B cell (primary cell): ENCODE results near the gene RPL7L1. TPM values are rescaled to one million over a fixed set of nuclear protein-coding genes. Genes with fewer than 3 reads are reported as not detected.

ENCODE experiments used
- ATAC-seq: fragments of 200-7000 bp; cut with Tn5 transposase; one replicate; pipeline ENCODE4 v1.10.0; 2021; ENCODE audit warnings: low read depth, mild to moderate bottlenecking, moderate number of reproducible peaks, moderate library complexity
- CTCF ChIA-PET: fragments of 350-600 bp; sonication (Branson Sonifier 250); formaldehyde crosslinking; loops from one replicate; lab custom pipeline; 2021; ENCODE audit warnings: antibody characterized with exemption, inconsistent platforms; lab: Charles Lee
- POLR2A ChIA-PET: fragments of 350-600 bp; sonication (Branson Sonifier 250); formaldehyde crosslinking; loops from one replicate; lab custom pipeline; 2021; ENCODE audit warnings: antibody characterized with exemption; lab: Charles Lee
- DNase-seq: peaks from one replicate; pipeline ENCODE4 v3.0.0; 2013
- H2AFZ ChIP-seq: 2 replicates; pipeline ENCODE4 v1.6.1; 2012; ENCODE audit warnings: mild to moderate bottlenecking, low read depth, low read length; ENCODE audit not compliant: insufficient read depth, poor library complexity, severe bottlenecking
- H3K27ac ChIP-seq, 2 donors: 1 replicate in 1 of 2; 2 replicates in 1 of 2; pipeline ENCODE4 v1.5.1; 2012 to 2013; ENCODE audit warnings: low read length in 2 of 2, mild to moderate bottlenecking in 2 of 2, moderate library complexity in 1 of 2
- H3K27me3 ChIP-seq, 4 experiments: fragments of 200-600 bp in 1 of 4; sonication (generic) in 1 of 4; replicated peaks in 1 of 4; 1 replicate in 2 of 4; 2 replicates in 2 of 4; pipeline versions ENCODE4 v1.6.1 to v1.7.0; 2013 to 2016; ENCODE audit warnings: low read length in 3 of 4, mild to moderate bottlenecking in 2 of 4, mixed read lengths in 1 of 4, moderate library complexity in 1 of 4; ENCODE audit not compliant: insufficient read depth in 4 of 4, control insufficient read depth in 3 of 4; ENCODE audit errors: control extremely low read depth in 1 of 4
- H3K36me3 ChIP-seq, 2 experiments: replicated peaks in 1 of 2; 1 replicate in 1 of 2; 2 replicates in 1 of 2; pipeline versions ENCODE4 v1.6.1 to v1.7.1; 2013; ENCODE audit warnings: low read length in 1 of 2; ENCODE audit not compliant: insufficient read depth in 2 of 2, control insufficient read depth in 1 of 2; ENCODE audit errors: control extremely low read depth in 1 of 2, extremely low read depth in 1 of 2
- H3K4me1 ChIP-seq, 2 donors: fragments of 200-600 bp in 1 of 2; sonication (generic) in 1 of 2; 1 replicate in 1 of 2; 2 replicates in 1 of 2; pipeline versions ENCODE4 v1.5.1 to v1.6.1; 2013 to 2017; ENCODE audit warnings: low read length in 2 of 2; ENCODE audit not compliant: control insufficient read depth in 2 of 2, insufficient read depth in 2 of 2
- H3K4me2 ChIP-seq: replicated peaks from 2 replicates; pipeline ENCODE3; 2012; ENCODE audit warnings: mild to moderate bottlenecking, low read depth, low read length; ENCODE audit not compliant: poor library complexity, severe bottlenecking
- H3K4me3 ChIP-seq, 5 experiments: fragments of 200-600 bp in 1 of 5; sonication (generic) in 1 of 5; 1 replicate in 3 of 5; 2 replicates in 2 of 5; pipeline versions ENCODE4 v1.5.1 to v1.7.0; 2011 to 2016; ENCODE audit warnings: low read length in 4 of 5, mild to moderate bottlenecking in 4 of 5, low read depth in 2 of 5, control low read depth in 1 of 5, moderate library complexity in 1 of 5; ENCODE audit not compliant: insufficient read depth in 1 of 5; ENCODE audit errors: control extremely low read depth in 1 of 5, extremely low read depth in 1 of 5
- H3K79me2 ChIP-seq: fragments of 200-600 bp; sonication (generic); one replicate; pipeline ENCODE4 v1.6.0; 2016; ENCODE audit warnings: low read length; ENCODE audit not compliant: control insufficient read depth, insufficient read depth
- H3K9ac ChIP-seq: fragments of 200-600 bp; sonication (generic); 2 replicates; pipeline ENCODE4 v1.6.1; 2017; ENCODE audit warnings: mild to moderate bottlenecking, low read length, moderate library complexity
- H3K9me3 ChIP-seq, 3 donors: one replicate each; pipeline versions ENCODE4 v1.6.1 to v1.7.1; 2013; ENCODE audit warnings: low read length in 2 of 3; ENCODE audit not compliant: control insufficient read depth in 2 of 3, insufficient read depth in 1 of 3; ENCODE audit errors: control extremely low read depth in 1 of 3
- H4K20me1 ChIP-seq: 2 replicates; pipeline ENCODE4 v1.6.0; 2012; ENCODE audit warnings: mild to moderate bottlenecking, low read length; ENCODE audit not compliant: insufficient read depth, control insufficient read depth, poor library complexity, severe bottlenecking
- H3K27ac Mint-ChIP-seq: one replicate; pipeline ENCODE4 v1.8.0; 2021; ENCODE audit warnings: mixed read lengths
- H3K27me3 Mint-ChIP-seq: one replicate; pipeline ENCODE4 v1.8.0; 2021; ENCODE audit warnings: mixed read lengths
- H3K4me1 Mint-ChIP-seq: one replicate; pipeline ENCODE4 v1.8.0; 2021; ENCODE audit warnings: mixed read lengths
- H3K4me3 Mint-ChIP-seq: one replicate; pipeline ENCODE4 v1.8.0; 2021; ENCODE audit warnings: mixed read lengths
- H3K9me3 Mint-ChIP-seq: one replicate; pipeline ENCODE4 v1.8.0; 2022; ENCODE audit warnings: mixed read lengths; ENCODE audit not compliant: insufficient read depth
- EZH2 ChIP-seq: IDR thresholded peaks from 2 replicates; pipeline ENCODE4 v1.6.1; 2012; ENCODE audit warnings: borderline replicate concordance, low read depth, mild to moderate bottlenecking, moderate library complexity, low read length; ENCODE audit not compliant: insufficient read depth, poor library complexity, severe bottlenecking
- WGBS: methylation state at CpG from one replicate; pipeline ENCODE4 v1.1.5; 2013; ENCODE audit warnings: missing lambda C conversion rate; ENCODE audit not compliant: insufficient coverage; 5-methylcytosine and 5-hydroxymethylcytosine counted together
- intact Hi-C: fragments of 100-400 bp; cut with micrococcal nuclease; formaldehyde crosslinking; loops from one replicate; pipeline ENCODE4 v1.10.0; 2022
- polyA plus RNA-seq: library from polyadenylated mRNA; depleted of rRNA; stranded (reverse); fragments of >200 nt; gene quantifications from 2 replicates; pipeline ENCODE4 v1.2.3, GENCODE V29; 2012
- total RNA-seq, 2 donors: library from RNA; stranded (reverse); fragments of 120-200 nt in 1 of 2; gene quantifications; 1 replicate in 1 of 2; 2 replicates in 1 of 2; pipeline versions ENCODE4 v1.2.3 to v1.2.4, GENCODE V29; 2013 to 2022
- TF ChIP-seq, protein P1 (sequence below): fragments of 200-600 bp; IDR thresholded peaks from one replicate; pipeline ENCODE4 v1.8.0; 2022; ENCODE audit warnings: antibody characterized with exemption, mild to moderate bottlenecking

The RPL7L1 gene
- total and polyA plus RNA-seq, 2 donors (not counting 1 experiment from before 2014, with no cell fraction given), result 14.5 to 100 TPM

GRCh38 chr6:42846505-42846904 is 32.9 kb upstream of the RPL7L1 start:
- ChIA-PET CTCF (interaction anchor here (1.6 kb wide), 1 partner anchor 185 kb away, joined by 4 read pairs; no protein-coding TSS in a partner anchor), POLR2A (no interaction called here)
- H2AFZ ChIP-seq, result no peak overlapping the region
- intact Hi-C loops, result no loop called here
- no peak overlapping the region for H3K27ac ChIP-seq
- peaks cover 0 to 21% of the 10 kb centered on the region in 2 experiments for H3K36me3 ChIP-seq
- H4K20me1 ChIP-seq, result peaks cover 18% of the 10 kb centered on the region
- no peaks in the 10 kb centered on the region for H3K9me3 ChIP-seq
- WGBS, result 100% methylated on average over 1 of the region's 2 CpGs
- no peak for TF ChIP-seq EZH2
- TF ChIP-seq, protein P1, sequence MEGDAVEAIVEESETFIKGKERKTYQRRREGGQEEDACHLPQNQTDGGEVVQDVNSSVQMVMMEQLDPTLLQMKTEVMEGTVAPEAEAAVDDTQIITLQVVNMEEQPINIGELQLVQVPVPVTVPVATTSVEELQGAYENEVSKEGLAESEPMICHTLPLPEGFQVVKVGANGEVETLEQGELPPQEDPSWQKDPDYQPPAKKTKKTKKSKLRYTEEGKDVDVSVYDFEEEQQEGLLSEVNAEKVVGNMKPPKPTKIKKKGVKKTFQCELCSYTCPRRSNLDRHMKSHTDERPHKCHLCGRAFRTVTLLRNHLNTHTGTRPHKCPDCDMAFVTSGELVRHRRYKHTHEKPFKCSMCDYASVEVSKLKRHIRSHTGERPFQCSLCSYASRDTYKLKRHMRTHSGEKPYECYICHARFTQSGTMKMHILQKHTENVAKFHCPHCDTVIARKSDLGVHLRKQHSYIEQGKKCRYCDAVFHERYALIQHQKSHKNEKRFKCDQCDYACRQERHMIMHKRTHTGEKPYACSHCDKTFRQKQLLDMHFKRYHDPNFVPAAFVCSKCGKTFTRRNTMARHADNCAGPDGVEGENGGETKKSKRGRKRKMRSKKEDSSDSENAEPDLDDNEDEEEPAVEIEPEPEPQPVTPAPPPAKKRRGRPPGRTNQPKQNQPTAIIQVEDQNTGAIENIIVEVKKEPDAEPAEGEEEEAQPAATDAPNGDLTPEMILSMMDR, result no peak
- no peak overlapping the region for H3K4me3 Mint-ChIP-seq
- no peaks in the 10 kb centered on the region for H3K4me1 ChIP-seq
- no peak overlapping the region for H3K4me2 ChIP-seq
- no peaks in the 10 kb centered on the region for H3K27me3 Mint-ChIP-seq
- no peaks in the 10 kb centered on the region for H3K9me3 Mint-ChIP-seq
- peaks cover 2% of the 10 kb centered on the region for H3K4me1 Mint-ChIP-seq
- H3K27me3 ChIP-seq, result no peaks in the 10 kb centered on the region
- H3K27ac Mint-ChIP-seq, result no peak overlapping the region
- no peak overlapping the region for H3K4me3 ChIP-seq
- no peak for ATAC-seq
- no peak overlapping the region for H3K9ac ChIP-seq
- peaks cover 28% of the 10 kb centered on the region for H3K79me2 ChIP-seq
- no peak for DNase-seq

- Mint-ChIP-seq H3K27me3 (no peaks in the 10 kb centered on the region), H3K4me1 (no peaks in the 10 kb centered on the region), H3K4me3 (no peak overlapping the region), H3K27ac (no peak overlapping the region), H3K9me3 (no peaks in the 10 kb centered on the region)
- no peaks in the 10 kb centered on the region for H3K9me3 ChIP-seq
- H3K9ac ChIP-seq, result no peak overlapping the region
- H4K20me1 ChIP-seq, result peaks cover 11% of the 10 kb centered on the region
- no peak overlapping the region for H3K4me2 ChIP-seq
- no peak for ATAC-seq
- ChIA-PET CTCF (no interaction called here), POLR2A (interaction anchor here (1.2 kb wide), 1 partner anchor 45 kb away, joined by 3 read pairs; no protein-coding TSS in a partner anchor)
- H3K27me3 ChIP-seq, result no peaks in the 10 kb centered on the region
- H3K27ac ChIP-seq, result no peak overlapping the region
- no peak overlapping the region for H2AFZ ChIP-seq
- no peak overlapping the region for H3K4me3 ChIP-seq
- H3K36me3 ChIP-seq, result peaks cover 3 to 30% of the 10 kb centered on the region in 2 experiments
- 91% methylated on average over 2 of the region's 4 CpGs for WGBS
- no peak for DNase-seq
- TF ChIP-seq, protein P1, result no peak
- TF ChIP-seq EZH2, result no peak
- intact Hi-C loops, result no loop called here
- H3K79me2 ChIP-seq, result peaks cover 13% of the 10 kb centered on the region
- no peaks in the 10 kb centered on the region for H3K4me1 ChIP-seq
Measured at GRCh38 chr6:42848700-42849099, 30.7 kb upstream of the RPL7L1 start.
